NK-92 treated with Interleukin-12 subunit alpha and Interleukin-12 subunit beta, amount 100 ng/mL, for 24 hours (cell line): ENCODE results near the gene SYK.

Source experiments
- DNase-seq: peaks from one replicate; lab custom pipeline; 2025; lab: John Stamatoyannopoulos, UW

The SYK gene

GRCh38 chr9:90851444-90851843 lies 49.8 kb downstream of the SYK start:
- DNase-seq, result no peak

GRCh38 chr9:90853945-90854344 lies 52.3 kb downstream of the SYK start:
- no peak for DNase-seq

- no peak for DNase-seq
These were observed 53.1 kb downstream of the SYK start for GRCh38 chr9:90854637-90855175.

GRCh38 chr9:90855208-90855902 lies 53.7 kb downstream of the SYK start:
- DNase-seq, result no peak

GRCh38 chr9:90857091-90857490 lies 55.5 kb downstream of the SYK start:
- DNase-seq, result no peak

GRCh38 chr9:90857855-90858254 lies 56.2 kb downstream of the SYK start:
- no peak for DNase-seq

GRCh38 chr9:90858457-90858901 lies 56.9 kb downstream of the SYK start:
- DNase-seq, result peak; percentile 36

- no peak for DNase-seq
These were observed 58.8 kb downstream of the SYK start for GRCh38 chr9:90860382-90860781.

- DNase-seq, result no peak
These were observed 59.2 kb downstream of the SYK start for GRCh38 chr9:90860826-90861225.

- no peak for DNase-seq
These were observed 59.8 kb downstream of the SYK start for GRCh38 chr9:90861380-90861779.

- DNase-seq, result no peak
These were observed 60.5 kb downstream of the SYK start for GRCh38 chr9:90861826-90862740.

- no peak for DNase-seq
These were observed 63.2 kb downstream of the SYK start for GRCh38 chr9:90864779-90865178.

GRCh38 chr9:90867101-90867500 lies 65.5 kb downstream of the SYK start:
- no peak for DNase-seq

GRCh38 chr9:90868555-90868954 lies 66.9 kb downstream of the SYK start:
- DNase-seq, result no peak

GRCh38 chr9:90869361-90869760 lies 67.7 kb downstream of the SYK start:
- no peak for DNase-seq

GRCh38 chr9:90870621-90871326 lies 69.2 kb downstream of the SYK start:
- peak; percentile 9 for DNase-seq

GRCh38 chr9:90871327-90871935 lies 69.8 kb downstream of the SYK start:
- no peak for DNase-seq

- DNase-seq, result no peak
These were observed 71.2 kb downstream of the SYK start for GRCh38 chr9:90872835-90873294.

- no peak for DNase-seq
These were observed 71.8 kb downstream of the SYK start for GRCh38 chr9:90873422-90873821.

GRCh38 chr9:90874194-90874593 lies 72.6 kb downstream of the SYK start:
- no peak for DNase-seq

GRCh38 chr9:90878562-90878961 lies 76.9 kb downstream of the SYK start:
- DNase-seq, result no peak

- no peak for DNase-seq
These were observed 78.4 kb downstream of the SYK start for GRCh38 chr9:90880066-90880465.
